GM21528 (cell line): ENCODE data around the gene LYPD6B.

Source experiments
- ATAC-seq: cut with Tn5 transposase; IDR thresholded peaks from one replicate; pipeline ENCODE4 v1.9.1; 2021; ENCODE audit warnings: mild to moderate bottlenecking, moderate library complexity; ENCODE audit not compliant: unreplicated experiment, low FRiP score

Gene LYPD6B

GRCh38 chr2:149068996-149069888 is 30.7 kb downstream of the LYPD6B start:
- no peak for ATAC-seq

GRCh38 chr2:149070681-149071320 is 32.3 kb downstream of the LYPD6B start:
- no peak for ATAC-seq

GRCh38 chr2:149075105-149075504 is 36.6 kb downstream of the LYPD6B start:
- ATAC-seq = no peak

GRCh38 chr2:149075853-149076252 is 37.4 kb downstream of the LYPD6B start:
- no peak for ATAC-seq

- ATAC-seq = no peak
These were observed 38.4 kb downstream of the LYPD6B start for GRCh38 chr2:149076863-149077412.

- no peak for ATAC-seq
These were observed 39.4 kb downstream of the LYPD6B start for GRCh38 chr2:149077861-149078260.

- no peak for ATAC-seq
These were observed 41.6 kb downstream of the LYPD6B start for GRCh38 chr2:149080099-149080498.

- ATAC-seq = no peak
These were observed 42.5 kb downstream of the LYPD6B start for GRCh38 chr2:149080971-149081370.

GRCh38 chr2:149082079-149082478 is 43.6 kb downstream of the LYPD6B start:
- no peak for ATAC-seq

- no peak for ATAC-seq
These were observed 44.2 kb downstream of the LYPD6B start for GRCh38 chr2:149082735-149083134.

- no peak for ATAC-seq
These were observed 46.7 kb downstream of the LYPD6B start for GRCh38 chr2:149084924-149085795.

- ATAC-seq = no peak
These were observed 49.3 kb downstream of the LYPD6B start for GRCh38 chr2:149087751-149088150.

GRCh38 chr2:149089068-149089467 is 50.6 kb downstream of the LYPD6B start:
- no peak for ATAC-seq

GRCh38 chr2:149090706-149091105 is 52.2 kb downstream of the LYPD6B start:
- no peak for ATAC-seq

GRCh38 chr2:149093579-149093978 is 55.1 kb downstream of the LYPD6B start:
- no peak for ATAC-seq

- no peak for ATAC-seq
These were observed 55.9 kb downstream of the LYPD6B start for GRCh38 chr2:149094217-149095015.

GRCh38 chr2:149098701-149099100 is 60.2 kb downstream of the LYPD6B start:
- no peak for ATAC-seq

- no peak for ATAC-seq
These were observed 60.8 kb downstream of the LYPD6B start for GRCh38 chr2:149099298-149099697.

GRCh38 chr2:149100739-149101699 is 62.5 kb downstream of the LYPD6B start:
- ATAC-seq = no peak
